ENCODE results near the gene HK1. TPM values are rescaled to one million over a fixed set of nuclear protein-coding genes. Genes with fewer than 3 reads are reported as not detected.

Gene HK1
- total RNA-seq, 1 experiment from 2014 or later, result 140 TPM

- no peaks in the 10 kb centered on the region for H3K9me3 ChIP-seq (ENCODE audit: insufficient read depth, low read depth)
- no peaks in the 10 kb centered on the region for H3K9me2 ChIP-seq (ENCODE audit: insufficient read depth)
- H3K27ac ChIP-seq, result no peak overlapping the region
- H3K27me3 ChIP-seq (ENCODE audit: insufficient read depth, low read depth), result no peaks in the 10 kb centered on the region
- H3K4me2 ChIP-seq, result no peak overlapping the region
- no peak overlapping the region for H3K4me3 ChIP-seq
- intact Hi-C loops (cut with micrococcal nuclease; ENCODE audit: unreplicated experiment), result no loop called here
- peaks cover 57% of the 10 kb centered on the region for H4K20me1 ChIP-seq (ENCODE audit: insufficient read depth)
- H3K79me2 ChIP-seq (ENCODE audit: low read depth), result peaks cover 35% of the 10 kb centered on the region
- H2AFZ ChIP-seq, result no peak overlapping the region
- peaks cover 42% of the 10 kb centered on the region; the same call in 1 of the 2 replicates for H3F3A ChIP-seq (ENCODE audit: insufficient read depth, low read depth)
- no peak for DNase-seq
- POLR2A ChIA-PET (ENCODE audit: unreplicated experiment), result interaction anchor here (0.6 to 0.7 kb wide), 2 partner anchors 75 to 121 kb away, joined by 3 read pairs; no protein-coding TSS in a partner anchor
- no peak for TF ChIP-seq EZH2 (IDR thresholded peaks at IDR 0.05; ENCODE audit: low read depth)
- TF ChIP-seq, protein P1, sequence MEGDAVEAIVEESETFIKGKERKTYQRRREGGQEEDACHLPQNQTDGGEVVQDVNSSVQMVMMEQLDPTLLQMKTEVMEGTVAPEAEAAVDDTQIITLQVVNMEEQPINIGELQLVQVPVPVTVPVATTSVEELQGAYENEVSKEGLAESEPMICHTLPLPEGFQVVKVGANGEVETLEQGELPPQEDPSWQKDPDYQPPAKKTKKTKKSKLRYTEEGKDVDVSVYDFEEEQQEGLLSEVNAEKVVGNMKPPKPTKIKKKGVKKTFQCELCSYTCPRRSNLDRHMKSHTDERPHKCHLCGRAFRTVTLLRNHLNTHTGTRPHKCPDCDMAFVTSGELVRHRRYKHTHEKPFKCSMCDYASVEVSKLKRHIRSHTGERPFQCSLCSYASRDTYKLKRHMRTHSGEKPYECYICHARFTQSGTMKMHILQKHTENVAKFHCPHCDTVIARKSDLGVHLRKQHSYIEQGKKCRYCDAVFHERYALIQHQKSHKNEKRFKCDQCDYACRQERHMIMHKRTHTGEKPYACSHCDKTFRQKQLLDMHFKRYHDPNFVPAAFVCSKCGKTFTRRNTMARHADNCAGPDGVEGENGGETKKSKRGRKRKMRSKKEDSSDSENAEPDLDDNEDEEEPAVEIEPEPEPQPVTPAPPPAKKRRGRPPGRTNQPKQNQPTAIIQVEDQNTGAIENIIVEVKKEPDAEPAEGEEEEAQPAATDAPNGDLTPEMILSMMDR (conservative IDR thresholded peaks at IDR 0.05), result no peak
- 0 out of 2 replicates have a peak, but pooled peaks cover 2% of the 10 kb centered on the region for H3K4me1 ChIP-seq (replicated peaks; ENCODE audit: insufficient read depth)
- H3K36me3 ChIP-seq (ENCODE audit: low read depth), result peaks cover 67% of the 10 kb centered on the region
- BruUV-seq (replicated peaks), result no TSS peak
- CTCF ChIA-PET, result no interaction called here
Observed at GRCh38 chr10:69242852-69243212, 35.5 kb upstream of the HK1 start.

GRCh38 chr10:69243817-69244216 lies 34.5 kb upstream of the HK1 start:
- POLR2A ChIA-PET (ENCODE audit: unreplicated experiment), result interaction anchor here (0.7 kb wide), 1 partner anchor 163 kb away, joined by 3 read pairs; no protein-coding TSS in a partner anchor
- intact Hi-C loops (cut with micrococcal nuclease; ENCODE audit: unreplicated experiment), result no loop called here
- Histone ChIP-seq H4K20me1 (ENCODE audit: insufficient read depth) (peaks cover 50% of the 10 kb centered on the region), H3K79me2 (ENCODE audit: low read depth) (peaks cover 28% of the 10 kb centered on the region), H3K4me1 (replicated peaks; ENCODE audit: insufficient read depth) (no peaks in the 10 kb centered on the region), H3K9me2 (ENCODE audit: insufficient read depth) (no peaks in the 10 kb centered on the region), H3K4me2 (no peak overlapping the region), H3K4me3 (no peak overlapping the region), H3K27ac (no peak overlapping the region), H3K27me3 (ENCODE audit: insufficient read depth, low read depth) (no peaks in the 10 kb centered on the region), H3K36me3 (ENCODE audit: low read depth) (peaks cover 74% of the 10 kb centered on the region), H3K9me3 (ENCODE audit: insufficient read depth, low read depth) (no peaks in the 10 kb centered on the region), H2AFZ (no peak overlapping the region), H3F3A (ENCODE audit: insufficient read depth, low read depth) (peaks cover 48% of the 10 kb centered on the region)
- DNase-seq, result no peak
- BruUV-seq (replicated peaks), result no TSS peak
- TF ChIP-seq, protein P1 (conservative IDR thresholded peaks at IDR 0.05), result no peak
- no peak for TF ChIP-seq EZH2 (IDR thresholded peaks at IDR 0.05; ENCODE audit: low read depth)
- CTCF ChIA-PET, result no interaction called here

GRCh38 chr10:69246036-69246435 lies 32.3 kb upstream of the HK1 start:
- Histone ChIP-seq H3F3A (ENCODE audit: insufficient read depth, low read depth) (peaks cover 32% of the 10 kb centered on the region), H4K20me1 (ENCODE audit: insufficient read depth) (peaks cover 30% of the 10 kb centered on the region), H3K27ac (no peak overlapping the region), H3K27me3 (ENCODE audit: insufficient read depth, low read depth) (no peaks in the 10 kb centered on the region), H3K4me3 (no peak overlapping the region), H2AFZ (no peak overlapping the region), H3K4me1 (replicated peaks; ENCODE audit: insufficient read depth) (no peaks in the 10 kb centered on the region), H3K9me2 (ENCODE audit: insufficient read depth) (no peaks in the 10 kb centered on the region), H3K4me2 (no peak overlapping the region), H3K79me2 (ENCODE audit: low read depth) (peaks cover 6% of the 10 kb centered on the region; the same call in 1 of the 2 replicates), H3K9me3 (ENCODE audit: insufficient read depth, low read depth) (no peaks in the 10 kb centered on the region), H3K36me3 (ENCODE audit: low read depth) (peaks cover 84% of the 10 kb centered on the region)
- ChIA-PET CTCF (interaction anchor here (0.7 kb wide), 1 partner anchor 39 kb away, joined by 3 read pairs; no protein-coding TSS in a partner anchor), POLR2A (ENCODE audit: unreplicated experiment) (no interaction called here)
- intact Hi-C loops (cut with micrococcal nuclease; ENCODE audit: unreplicated experiment), result no loop called here
- no TSS peak for BruUV-seq (replicated peaks)
- TF ChIP-seq EZH2 (IDR thresholded peaks at IDR 0.05; ENCODE audit: low read depth), result no peak
- TF ChIP-seq, protein P1 (conservative IDR thresholded peaks at IDR 0.05), result no peak
- DNase-seq, result no peak
